Measurements from ENCODE around the gene SLC7A9.
"Not testable (repeated sequence)": the region's sequence is repeated elsewhere in the genome, so short reads cannot be mapped to it uniquely, and the experiment has no call there.

The SLC7A9 gene

DNA sequence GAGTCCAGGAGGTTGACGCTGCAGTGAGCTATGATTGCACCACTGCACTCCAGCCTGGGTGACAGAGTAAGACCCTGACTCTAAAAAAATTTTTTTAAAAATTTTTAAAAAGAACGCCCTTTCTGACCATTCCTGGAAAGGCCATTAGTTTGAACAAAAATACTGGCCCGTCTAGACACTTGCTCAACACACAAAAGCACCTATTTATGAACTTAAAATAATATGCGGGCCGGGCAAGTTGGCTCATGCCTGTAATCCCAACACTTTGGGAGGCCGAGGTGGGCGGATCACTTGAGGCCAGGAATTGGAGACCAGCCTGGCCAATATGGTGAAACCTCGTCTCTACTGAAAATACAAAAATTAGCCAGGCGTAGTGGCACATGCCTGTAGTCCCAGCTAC, 2.1 kb downstream of the SLC7A9 start:
- intact Hi-C loops (cut with DNase I), result not testable (repeated sequence)
- DNase-seq, result peak in 1 of 42 donors; percentile 17

DNA sequence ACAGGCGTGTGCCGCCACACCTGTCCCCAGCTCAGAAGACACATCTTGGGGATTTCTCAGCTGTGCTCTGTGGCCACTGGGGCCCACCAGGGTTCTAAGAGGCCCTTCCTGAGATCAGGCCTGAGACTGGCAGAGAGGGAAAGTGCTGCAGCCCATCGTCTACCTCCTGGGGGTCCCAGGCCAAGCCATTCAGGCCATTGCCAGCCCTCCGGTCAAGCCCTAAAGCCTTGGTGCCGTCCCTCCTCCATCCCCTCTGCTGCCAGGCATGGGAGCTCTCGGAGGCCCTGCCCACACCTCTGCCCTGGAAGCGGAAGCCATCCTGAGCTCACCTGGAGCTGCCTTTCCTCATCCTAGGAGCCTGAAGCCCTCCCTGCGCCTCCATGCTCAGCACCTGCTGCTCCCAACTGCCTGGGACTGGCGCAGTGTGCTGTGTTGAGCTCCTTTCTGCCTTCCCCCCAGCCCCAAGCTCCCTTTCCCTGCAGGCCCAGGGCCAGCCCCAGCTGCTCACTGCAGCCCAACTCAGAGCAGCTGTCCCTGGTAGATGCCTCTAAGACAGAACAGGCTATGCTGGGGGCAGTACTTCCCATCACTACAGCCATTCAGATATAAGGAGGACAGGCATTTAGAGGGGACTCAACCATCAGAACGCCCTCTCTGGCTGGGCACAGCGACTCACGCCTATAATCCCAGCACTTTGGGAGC, 2.9 kb downstream of the SLC7A9 start:
- DNase-seq, result peak in 2 of 42 donors; percentile 13 to 14
- intact Hi-C loops (cut with DNase I), result no loop called here

DNA sequence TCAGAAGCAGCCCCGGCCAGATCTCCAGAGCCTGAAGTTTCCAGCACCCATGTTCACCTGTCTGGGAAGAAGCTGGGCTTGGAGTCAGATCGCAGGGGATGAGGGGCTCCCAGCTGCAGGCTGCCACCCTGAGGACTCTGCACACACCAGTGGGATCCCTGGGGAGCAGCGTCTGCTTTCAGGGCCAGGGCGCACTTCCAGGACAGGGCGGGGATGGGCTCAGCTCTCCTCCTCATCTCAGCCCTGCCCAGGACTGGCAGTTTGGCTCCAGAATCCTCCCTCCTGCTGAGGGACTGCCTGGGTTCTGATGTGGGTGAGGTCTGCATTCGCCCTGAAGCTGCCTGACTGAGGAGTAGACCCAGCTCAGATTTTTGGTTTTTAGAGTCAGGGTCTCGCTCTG, 3.5 kb downstream of the SLC7A9 start:
- intact Hi-C loops (cut with DNase I), result no loop called here
- DNase-seq, result peak in 1 of 42 donors; percentile 12

DNA sequence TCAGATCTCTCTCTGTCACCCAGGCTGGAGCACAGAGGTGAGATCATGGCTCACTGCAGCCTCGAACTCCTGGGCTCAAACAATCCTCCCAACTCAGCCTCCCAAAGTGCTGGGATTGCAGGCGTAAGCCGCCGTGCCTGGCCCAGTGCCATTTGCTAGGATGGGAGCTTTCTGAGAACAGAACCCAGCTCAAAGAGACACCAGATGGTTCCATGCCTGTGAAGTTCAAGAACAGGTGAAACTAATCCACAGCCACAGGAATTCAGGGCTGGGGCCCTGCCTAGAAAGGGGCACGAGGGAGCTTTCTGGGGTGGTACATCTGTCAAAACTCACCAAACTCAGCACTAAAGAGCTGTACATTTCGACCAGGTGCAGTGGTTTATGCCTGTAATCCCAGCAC, 4.2 kb downstream of the SLC7A9 start:
- intact Hi-C loops (cut with DNase I), result no loop called here
- DNase-seq, result peak in 1 of 42 donors; percentile 2

DNA sequence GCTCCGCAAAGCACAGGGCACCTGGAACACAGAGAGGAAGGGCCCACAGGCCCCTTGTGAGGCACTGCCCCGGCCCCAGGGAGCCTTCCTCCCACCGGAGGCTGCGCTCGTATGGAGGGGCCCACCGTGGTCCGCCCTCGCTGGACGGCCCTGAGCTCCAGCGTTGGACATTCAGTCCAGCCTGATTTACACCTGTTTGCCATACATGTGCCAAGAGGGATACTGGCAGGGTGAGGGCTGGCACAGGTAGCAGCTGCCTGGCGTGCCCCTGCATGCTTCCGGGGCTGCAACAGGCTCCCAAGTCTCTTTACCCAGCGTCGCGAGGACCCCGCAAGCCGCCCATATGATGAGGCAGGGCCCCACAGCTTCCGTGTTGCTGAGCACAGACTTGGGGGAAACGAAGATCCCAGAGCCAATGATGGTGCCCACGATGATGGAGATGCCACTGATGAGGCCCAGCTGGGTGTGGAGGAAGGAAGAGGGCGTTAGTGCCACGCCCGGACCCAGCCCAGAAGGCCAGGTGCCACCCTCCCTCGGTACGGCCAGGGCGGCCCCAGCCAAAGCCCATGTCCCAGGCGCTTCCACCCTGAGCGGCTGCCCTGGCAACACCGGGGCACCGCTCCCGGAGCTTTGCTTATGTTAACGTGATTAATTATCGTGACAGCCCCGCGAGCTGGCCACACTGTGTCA, 5.1 kb downstream of the SLC7A9 start:
- DNase-seq, result peak in 1 of 42 donors; percentile 3
- intact Hi-C loops (cut with DNase I), result no loop called here

DNA sequence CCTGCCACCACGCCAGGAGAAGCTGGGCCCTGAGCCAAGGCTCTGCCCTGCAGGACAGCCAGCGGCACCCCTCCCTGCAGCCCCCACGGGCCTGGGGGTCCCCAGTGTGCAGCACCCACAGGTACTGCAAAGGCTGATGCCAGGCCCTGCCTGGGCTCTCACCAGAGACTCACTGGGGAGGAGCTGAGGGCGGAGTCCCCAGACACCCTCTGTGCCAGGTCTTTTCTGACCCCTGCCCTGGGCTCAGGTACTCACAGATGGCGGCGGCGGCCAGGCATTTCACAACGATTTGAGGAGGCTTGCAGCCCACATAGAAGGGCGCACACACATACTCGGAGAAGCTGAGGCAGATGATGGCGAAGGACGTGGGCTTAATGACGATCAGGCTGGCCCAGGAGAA, 5.7 kb downstream of the SLC7A9 start:
- DNase-seq, result peak in 1 of 42 donors; percentile 4
- intact Hi-C loops (cut with DNase I), result no loop called here

DNA sequence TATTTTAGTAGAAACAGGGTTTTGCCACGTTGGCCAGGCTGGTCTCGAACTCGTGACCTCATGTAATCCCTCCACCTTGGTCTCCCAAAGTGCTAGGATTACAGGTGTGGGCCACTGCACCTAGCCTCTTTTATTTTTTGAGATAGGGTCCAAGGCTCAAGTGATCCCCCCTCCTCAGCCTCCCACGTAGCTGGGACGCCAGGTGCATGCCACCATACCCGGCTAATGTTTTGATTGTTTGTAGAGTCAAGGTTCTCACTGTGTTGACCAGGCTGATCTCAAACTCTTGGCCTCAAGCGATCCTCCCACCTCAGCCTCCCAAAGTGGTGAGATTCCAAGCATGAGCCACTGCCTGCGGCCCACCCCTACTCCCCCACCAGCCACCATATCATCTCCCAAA, 6.3 kb downstream of the SLC7A9 start:
- DNase-seq, result peak in 1 of 42 donors; percentile 5
- intact Hi-C loops (cut with DNase I), result no loop called here

DNA sequence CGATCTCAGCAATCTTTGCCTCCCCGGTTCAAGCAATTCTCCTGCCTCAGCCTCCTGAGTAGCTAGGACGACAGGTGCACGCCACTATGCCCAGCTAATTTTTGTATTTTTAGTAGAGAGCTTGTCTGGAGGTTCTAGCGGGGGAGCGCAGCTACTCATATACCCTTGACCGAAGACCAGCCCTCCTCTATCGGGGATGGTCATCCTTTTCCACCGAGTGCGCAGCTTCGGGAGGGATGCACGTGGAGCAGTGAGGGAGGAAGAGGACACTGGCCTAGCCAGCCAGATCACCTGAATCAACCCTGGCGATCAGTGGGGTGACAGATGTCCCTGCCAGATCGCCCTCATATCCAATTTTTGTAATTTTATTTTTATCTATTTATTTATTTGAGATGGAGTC, 6.8 kb downstream of the SLC7A9 start:
- intact Hi-C loops (cut with DNase I), result no loop called here
- no peak for DNase-seq

DNA sequence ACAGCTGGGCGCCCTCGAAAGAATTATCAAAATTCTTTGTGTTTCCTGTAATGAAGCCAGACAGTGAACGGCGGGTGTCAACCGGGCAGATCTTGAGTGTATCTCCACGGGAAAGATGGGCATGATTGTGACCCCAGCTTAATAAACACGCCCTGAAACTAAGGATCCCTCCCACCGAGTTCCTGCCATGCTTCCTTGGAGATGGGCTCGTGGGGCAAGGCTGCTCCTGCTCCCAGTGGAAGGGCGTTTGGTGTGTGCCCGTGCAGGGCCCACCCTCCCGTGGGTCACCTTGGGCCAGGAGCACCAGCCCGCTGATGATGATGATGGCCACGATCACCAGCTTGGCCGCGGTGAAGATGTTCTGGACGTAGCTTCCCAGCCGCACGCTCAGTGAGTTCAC, 7.4 kb downstream of the SLC7A9 start:
- peak in 1 of 42 donors; percentile 10 for DNase-seq
- intact Hi-C loops (cut with DNase I), result no loop called here

DNA sequence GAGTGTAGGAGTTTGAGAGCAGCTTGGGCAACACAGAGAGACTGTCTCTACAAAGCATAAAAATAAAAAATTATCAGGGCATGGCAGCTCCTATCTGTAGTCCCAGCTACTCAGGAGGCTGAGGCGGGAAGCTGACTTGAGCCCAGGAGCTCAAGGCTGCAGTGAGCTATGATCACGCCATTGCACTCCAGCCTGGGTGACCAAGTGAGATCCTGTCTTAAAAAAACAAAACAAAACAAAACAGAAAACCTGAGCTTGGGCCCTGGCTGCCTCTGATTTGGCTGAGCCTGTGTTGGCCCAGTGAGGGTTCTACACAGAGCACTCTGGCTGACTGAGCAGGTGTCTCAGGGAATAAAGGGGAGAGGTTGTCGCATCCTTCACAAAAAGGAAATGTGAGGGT, 8.0 kb downstream of the SLC7A9 start:
- intact Hi-C loops (cut with DNase I), result no loop called here
- peak in 1 of 42 donors; percentile 3 for DNase-seq

DNA sequence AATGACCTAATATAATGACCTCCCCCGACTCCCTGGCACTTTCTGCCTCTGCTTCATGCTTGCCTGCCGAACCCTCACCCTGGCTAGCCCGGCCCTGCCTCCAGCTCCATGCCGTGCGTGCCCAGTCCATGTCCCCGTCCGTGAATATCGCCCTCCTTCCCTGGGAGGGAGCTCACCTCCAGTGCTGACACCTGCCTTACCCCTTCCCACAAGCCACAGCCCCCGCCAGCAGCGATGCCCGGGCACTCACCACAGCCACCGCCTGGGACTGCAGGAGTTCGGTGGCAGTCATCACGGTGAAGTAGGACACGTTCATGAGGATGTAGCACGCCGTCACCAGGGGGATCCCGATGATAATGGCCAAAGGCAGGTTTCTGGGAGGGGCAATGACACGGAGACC, 10.0 kb downstream of the SLC7A9 start:
- peak in 2 of 42 donors; percentile 1 to 13 for DNase-seq
- intact Hi-C loops (cut with DNase I), result no loop called here

DNA sequence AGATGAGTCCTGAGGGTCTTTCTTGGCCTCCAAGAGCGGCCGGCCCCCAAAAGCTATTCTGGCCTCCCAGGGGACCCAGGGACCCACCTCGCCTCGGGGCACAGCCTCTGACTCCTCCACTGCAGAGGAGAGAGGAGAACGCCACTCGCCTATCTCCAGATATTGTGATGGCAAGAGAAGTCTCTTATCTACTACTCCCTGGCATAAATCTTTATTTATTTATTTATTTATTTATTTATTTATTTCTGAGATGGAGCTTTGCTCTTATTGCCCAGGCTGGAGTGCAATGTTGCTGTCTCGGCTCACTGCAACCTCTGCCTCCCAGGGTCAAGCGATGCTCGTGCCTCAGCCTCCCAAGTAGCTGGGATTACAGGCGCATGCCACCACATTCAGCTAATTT, 11.0 kb downstream of the SLC7A9 start:
- intact Hi-C loops (cut with DNase I), result no loop called here
- peak in 2 of 42 donors; percentile 0 to 16 for DNase-seq

DNA sequence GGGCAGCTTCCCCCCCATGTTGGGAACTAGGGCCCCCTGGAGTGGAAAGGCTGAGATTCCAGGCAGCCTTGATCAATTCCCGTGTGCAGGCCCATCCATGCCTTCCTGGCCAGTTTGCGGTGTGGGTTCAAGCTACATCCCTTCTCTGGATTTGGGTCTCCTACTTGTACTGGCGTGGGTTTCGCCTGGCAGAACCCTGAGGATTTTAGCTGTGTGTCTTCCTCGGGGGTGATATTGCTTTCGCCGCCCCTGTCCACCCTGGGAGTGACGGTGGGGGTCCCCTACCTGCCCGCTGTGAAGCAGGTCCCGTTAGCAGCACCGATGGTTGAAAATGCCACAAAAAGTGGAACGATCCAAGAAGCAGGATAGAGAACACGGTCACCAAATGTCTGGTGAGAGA, 11.4 kb downstream of the SLC7A9 start:
- DNase-seq, result peak in 1 of 42 donors; percentile 9
- intact Hi-C loops (cut with DNase I), result no loop called here

DNA sequence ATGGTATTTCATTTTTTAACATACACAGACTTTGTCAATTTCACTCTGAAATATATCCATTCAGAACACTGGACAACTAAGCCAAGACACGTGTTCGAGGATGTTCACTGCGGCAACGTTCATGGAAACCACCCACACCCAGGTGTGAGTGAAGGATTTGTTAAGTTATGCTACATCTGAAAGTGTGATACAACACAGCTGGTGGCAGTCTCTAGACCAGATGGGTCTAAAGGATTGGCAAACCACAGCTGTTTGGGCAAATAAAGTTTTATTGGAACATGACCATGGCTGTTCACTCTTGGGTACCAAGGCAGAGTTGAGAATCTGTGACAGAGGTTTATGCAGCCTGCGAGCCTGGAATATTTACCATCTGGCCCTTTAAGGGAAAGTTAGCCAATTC, 12.0 kb downstream of the SLC7A9 start:
- DNase-seq, result no peak
- intact Hi-C loops (cut with DNase I), result no loop called here

DNA sequence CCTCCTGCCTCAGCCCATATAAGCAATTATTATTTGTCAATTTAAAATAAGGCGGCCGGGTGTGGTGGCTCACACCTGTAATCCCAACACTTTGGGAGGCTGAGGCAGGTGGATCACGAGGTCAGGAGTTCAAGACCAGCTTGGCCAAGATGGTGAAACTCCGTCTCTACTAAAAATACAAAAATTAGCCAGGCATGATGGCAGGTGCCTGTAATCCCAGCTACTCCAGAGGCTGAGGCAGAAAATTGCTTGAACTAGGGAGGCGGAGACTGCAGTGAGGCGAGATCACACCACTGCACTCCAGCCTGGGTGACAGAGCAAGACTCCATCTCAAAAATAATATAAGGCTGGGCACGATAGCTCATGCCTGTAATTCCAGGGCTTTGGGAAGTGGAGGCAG, 12.7 kb downstream of the SLC7A9 start:
- DNase-seq, result peak in 1 of 42 donors; percentile 10
- intact Hi-C loops (cut with DNase I), result not testable (repeated sequence)

DNA sequence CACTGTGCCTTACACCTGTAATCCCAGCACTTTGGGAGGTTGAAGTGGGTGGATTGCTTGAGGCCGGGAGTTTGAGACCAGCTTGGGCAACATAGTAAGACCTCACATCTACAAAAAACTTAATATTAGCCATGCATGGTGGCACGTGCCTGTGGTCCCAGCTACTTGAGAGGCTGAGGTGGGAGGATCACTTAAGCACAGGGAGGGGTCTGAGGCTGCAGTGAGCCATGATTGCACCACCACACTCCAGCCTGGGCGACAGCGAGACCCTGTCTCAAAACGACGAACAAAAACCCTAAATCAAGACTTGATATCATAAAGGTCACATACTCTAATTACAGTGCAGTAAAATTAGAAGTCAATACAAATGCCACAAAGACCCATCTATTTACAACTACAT, 17.4 kb downstream of the SLC7A9 start:
- intact Hi-C loops (cut with DNase I), result no loop called here
- no peak for DNase-seq

DNA sequence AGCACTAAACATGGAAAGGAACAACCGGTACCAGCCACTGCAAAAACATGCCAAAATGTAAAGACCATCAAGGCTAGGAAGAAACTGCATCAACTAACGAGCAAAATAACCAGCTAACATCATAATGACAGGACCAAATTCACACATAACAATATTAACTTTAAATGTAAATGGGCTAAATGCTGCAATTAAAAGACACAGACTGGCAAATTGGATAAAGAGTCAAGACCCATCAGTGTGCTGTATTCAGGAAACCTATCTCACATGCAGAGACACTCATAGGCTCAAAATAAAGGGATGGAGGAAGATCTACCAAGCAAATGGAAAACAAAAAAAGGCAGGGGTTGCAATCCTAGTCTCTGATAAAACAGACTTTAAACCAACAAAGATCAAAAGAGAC, 21.5 kb downstream of the SLC7A9 start:
- intact Hi-C loops (cut with DNase I); DNase-seq: not testable (repeated sequence)

DNA sequence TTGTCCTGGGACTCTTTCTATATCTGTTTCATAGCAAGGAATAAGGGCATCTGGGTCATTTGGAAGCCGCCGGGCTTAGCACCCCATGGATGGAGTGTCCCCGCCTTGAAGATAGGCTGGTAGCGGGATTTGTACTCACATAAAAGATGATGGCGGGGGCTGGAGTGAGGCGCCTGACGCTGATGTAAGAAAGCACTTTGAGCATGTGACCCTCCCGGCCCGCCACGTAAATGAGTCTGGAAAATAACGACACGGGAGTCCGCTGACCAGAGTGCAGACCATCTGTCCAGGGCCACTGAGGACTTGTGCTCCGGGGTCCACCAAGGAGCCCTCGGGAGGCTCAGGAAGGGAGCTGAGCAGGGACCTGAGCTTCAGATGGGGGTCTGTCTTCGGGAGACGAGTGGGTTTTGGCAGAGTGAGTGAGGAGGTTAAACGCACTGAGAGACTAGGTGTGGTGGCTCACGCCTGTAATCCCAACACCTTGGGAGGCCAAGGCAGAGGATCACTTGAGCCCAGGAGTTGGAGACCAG, 25.8 kb downstream of the SLC7A9 start:
- intact Hi-C loops (cut with DNase I), result no loop called here
- DNase-seq, result peak in 1 of 42 donors; percentile 8

DNA sequence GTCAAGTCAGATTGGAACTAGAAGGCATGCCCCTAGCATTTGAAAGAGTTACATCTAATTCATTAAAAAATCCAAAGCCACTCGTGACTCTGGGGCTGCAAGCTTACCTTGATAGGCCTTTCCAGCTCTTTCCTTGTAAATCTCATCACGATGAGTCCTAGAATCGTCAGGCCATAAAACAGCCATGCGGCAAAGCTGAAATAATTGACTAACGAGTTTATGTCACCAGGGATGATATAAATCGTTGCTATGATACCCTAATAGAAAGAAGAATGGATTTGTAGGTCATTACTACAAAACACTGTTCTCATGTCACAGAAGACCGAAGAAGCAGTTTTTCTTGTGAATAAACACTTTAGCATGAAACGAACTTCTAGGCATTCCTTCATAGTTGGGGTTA, 27.5 kb downstream of the SLC7A9 start:
- DNase-seq, result no peak
- intact Hi-C loops (cut with DNase I), result no loop called here

DNA sequence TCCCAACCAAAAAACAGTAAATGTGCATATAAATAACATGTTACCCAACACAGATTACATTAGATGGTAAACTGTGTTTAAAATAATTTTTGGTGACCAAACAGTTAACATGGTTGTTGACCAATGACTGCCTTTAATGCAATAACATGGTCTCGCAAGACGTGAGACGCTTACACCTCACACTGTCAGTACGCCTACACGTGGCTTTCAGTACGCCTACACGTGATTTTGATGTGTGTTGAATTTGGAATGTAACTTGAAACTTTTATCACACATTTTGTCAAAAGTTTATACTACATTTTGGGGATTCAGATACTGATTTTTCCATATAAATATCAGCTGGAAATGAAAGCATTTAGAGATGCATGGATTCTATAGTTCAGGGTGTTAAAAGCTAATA, 32.0 kb downstream of the SLC7A9 start:
- intact Hi-C loops (cut with DNase I), result no loop called here
- DNase-seq, result peak in 18 of 42 donors; percentile 8 to 64 (median 34)

DNA sequence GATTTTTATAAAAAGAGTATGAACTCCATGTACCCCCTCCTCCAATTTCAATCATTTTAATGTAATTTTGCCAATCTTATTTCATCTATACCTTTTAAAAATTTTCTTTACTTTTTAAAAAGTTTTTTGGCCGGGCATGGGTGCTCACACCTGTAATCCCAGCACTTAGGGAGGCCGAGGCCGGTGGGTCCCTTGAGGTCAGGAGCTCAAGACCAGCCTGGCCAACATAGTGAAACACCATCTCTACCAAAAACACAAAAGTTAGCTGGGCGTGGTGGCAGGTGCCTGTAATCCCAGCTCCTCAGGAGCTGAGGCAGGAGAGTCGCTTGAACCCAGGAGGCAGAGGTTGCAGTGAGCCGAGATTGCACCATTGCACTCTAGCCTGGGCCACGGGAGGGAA, 36.2 kb downstream of the SLC7A9 start:
- DNase-seq; intact Hi-C loops (cut with DNase I): not testable (repeated sequence)
